Hematopoietic multipotent progenitor cell treated with erythropoietin and hydrocortisone succinate and interleukin-3 and kit ligand, for 17 days (in vitro differentiated cells): ENCODE results near the gene PCDHGB5.
A peak's percentile ranks its signal among the peaks of the same experiment; 100 is the strongest.
"Not testable (repeated sequence)": the region's sequence is repeated elsewhere in the genome, so short reads cannot be mapped to it uniquely, and the experiment has no call there.

ENCODE experiments used
- DNase-seq: peaks from one replicate; pipeline ENCODE4 v3.0.0-alpha.2; 2015; ENCODE audit warnings: low spot score

Gene PCDHGB5

GRCh38 chr5:141412854-141413539 lies 15.2 kb downstream of the PCDHGB5 start, which contains the start of gene PCDHGA10:
Gene PCDHGA10, plus strand, starts transcription at chr5:141412987. Its CDS starts 189 bp downstream, at chr5:141413176.
- peak; percentile 20 for DNase-seq

- no peak for DNase-seq
Measured at GRCh38 chr5:141413540-141414069, 15.9 kb downstream of the PCDHGB5 start.

- DNase-seq, result not testable (repeated sequence)
Measured at GRCh38 chr5:141414548-141415274, 17.0 kb downstream of the PCDHGB5 start.

- not testable (repeated sequence) for DNase-seq
Measured at GRCh38 chr5:141415275-141415618, 17.5 kb downstream of the PCDHGB5 start.

GRCh38 chr5:141417494-141418172 lies 19.9 kb downstream of the PCDHGB5 start, which contains the start of gene PCDHGB7:
Gene PCDHGB7, plus strand, starts transcription at chr5:141417677. Its CDS starts 183 bp downstream, at chr5:141417860.
- peak; percentile 22 for DNase-seq

- no peak for DNase-seq
Measured at GRCh38 chr5:141419074-141419880, 21.5 kb downstream of the PCDHGB5 start.

- peak; percentile 48 for DNase-seq
Measured at GRCh38 chr5:141420855-141421488, 23.2 kb downstream of the PCDHGB5 start, which contains the start of gene PCDHGA11. Gene PCDHGA11, plus strand, starts transcription at chr5:141421051. Its CDS starts 177 bp downstream, at chr5:141421228.

- DNase-seq, result no peak
Measured at GRCh38 chr5:141421489-141421855, 23.7 kb downstream of the PCDHGB5 start.

GRCh38 chr5:141422742-141423291 lies 25.1 kb downstream of the PCDHGB5 start:
- DNase-seq, result no peak

GRCh38 chr5:141427783-141428426 lies 30.2 kb downstream of the PCDHGB5 start:
- DNase-seq, result no peak

- no peak for DNase-seq
Measured at GRCh38 chr5:141430332-141431113, 32.8 kb downstream of the PCDHGB5 start, which contains the start of gene PCDHGA12. Gene PCDHGA12, plus strand, starts transcription at chr5:141430507. Its CDS starts 253 bp downstream, at chr5:141430760.

GRCh38 chr5:141431286-141431685 lies 33.5 kb downstream of the PCDHGB5 start:
- DNase-seq, result no peak

- DNase-seq, result not testable (repeated sequence)
Measured at GRCh38 chr5:141432308-141432707, 34.6 kb downstream of the PCDHGB5 start.

- not testable (repeated sequence) for DNase-seq
Measured at GRCh38 chr5:141432726-141433125, 35.0 kb downstream of the PCDHGB5 start.

GRCh38 chr5:141434006-141434405 lies 36.3 kb downstream of the PCDHGB5 start:
- DNase-seq, result no peak

GRCh38 chr5:141437221-141437620 lies 39.5 kb downstream of the PCDHGB5 start:
- DNase-seq, result no peak

GRCh38 chr5:141439411-141440141 lies 41.8 kb downstream of the PCDHGB5 start:
- no peak for DNase-seq

- DNase-seq, result no peak
Measured at GRCh38 chr5:141440341-141440740, 42.6 kb downstream of the PCDHGB5 start.
